ENCODE results near the gene LPP.

DNA sequence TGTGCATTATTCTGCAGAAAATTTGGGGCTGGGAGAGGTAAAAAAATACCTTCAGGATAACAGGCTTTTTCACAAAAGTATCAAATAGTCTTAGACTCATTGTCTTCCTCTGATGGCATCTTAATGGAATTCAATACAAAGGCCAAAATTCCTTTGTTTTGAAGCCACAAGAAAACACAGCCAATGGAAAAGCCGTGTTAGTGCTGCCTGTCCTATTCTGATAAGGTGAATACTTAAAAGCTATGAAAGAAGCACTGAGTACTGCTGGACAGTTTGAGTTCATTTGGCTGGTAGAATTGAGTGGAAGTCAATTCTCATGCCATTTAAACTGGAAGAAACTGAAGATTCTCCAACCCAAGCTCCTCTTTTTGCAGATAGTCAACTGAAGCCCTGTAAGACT lies 622.5 kb downstream of the LPP start:
- TF ChIP-seq NUFIP1 (IDR thresholded peaks at IDR 0.05; ENCODE audit: partially characterized antibody) (no peak), ATF1 (CRISPR knock-in tag; IDR thresholded peaks at IDR 0.05) (no peak), ATF1 (tag; IDR thresholded peaks at IDR 0.05) (no peak), ZFX (CRISPR knock-in tag; IDR thresholded peaks at IDR 0.05) (no peak), FOXA3 (CRISPR knock-in tag; conservative IDR thresholded peaks at IDR 0.05 in 1 of 2, IDR thresholded peaks at IDR 0.05 in 1 of 2) (no peak), FUS (optimal IDR thresholded peaks at IDR 0.05; ENCODE audit: low read depth, low read length) (no peak), RFX5 (IDR thresholded peaks at IDR 0.05; ENCODE audit: low read depth, low read length) (no peak), MEF2D (tag; conservative IDR thresholded peaks at IDR 0.05; ENCODE audit: low read depth) (no peak)
- TF ChIP-seq, protein P1, sequence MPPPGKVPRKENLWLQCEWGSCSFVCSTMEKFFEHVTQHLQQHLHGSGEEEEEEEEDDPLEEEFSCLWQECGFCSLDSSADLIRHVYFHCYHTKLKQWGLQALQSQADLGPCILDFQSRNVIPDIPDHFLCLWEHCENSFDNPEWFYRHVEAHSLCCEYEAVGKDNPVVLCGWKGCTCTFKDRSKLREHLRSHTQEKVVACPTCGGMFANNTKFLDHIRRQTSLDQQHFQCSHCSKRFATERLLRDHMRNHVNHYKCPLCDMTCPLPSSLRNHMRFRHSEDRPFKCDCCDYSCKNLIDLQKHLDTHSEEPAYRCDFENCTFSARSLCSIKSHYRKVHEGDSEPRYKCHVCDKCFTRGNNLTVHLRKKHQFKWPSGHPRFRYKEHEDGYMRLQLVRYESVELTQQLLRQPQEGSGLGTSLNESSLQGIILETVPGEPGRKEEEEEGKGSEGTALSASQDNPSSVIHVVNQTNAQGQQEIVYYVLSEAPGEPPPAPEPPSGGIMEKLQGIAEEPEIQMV (tag; conservative IDR thresholded peaks at IDR 0.05; ENCODE audit: low read depth) = no peak
- TF ChIP-seq, protein P2, sequence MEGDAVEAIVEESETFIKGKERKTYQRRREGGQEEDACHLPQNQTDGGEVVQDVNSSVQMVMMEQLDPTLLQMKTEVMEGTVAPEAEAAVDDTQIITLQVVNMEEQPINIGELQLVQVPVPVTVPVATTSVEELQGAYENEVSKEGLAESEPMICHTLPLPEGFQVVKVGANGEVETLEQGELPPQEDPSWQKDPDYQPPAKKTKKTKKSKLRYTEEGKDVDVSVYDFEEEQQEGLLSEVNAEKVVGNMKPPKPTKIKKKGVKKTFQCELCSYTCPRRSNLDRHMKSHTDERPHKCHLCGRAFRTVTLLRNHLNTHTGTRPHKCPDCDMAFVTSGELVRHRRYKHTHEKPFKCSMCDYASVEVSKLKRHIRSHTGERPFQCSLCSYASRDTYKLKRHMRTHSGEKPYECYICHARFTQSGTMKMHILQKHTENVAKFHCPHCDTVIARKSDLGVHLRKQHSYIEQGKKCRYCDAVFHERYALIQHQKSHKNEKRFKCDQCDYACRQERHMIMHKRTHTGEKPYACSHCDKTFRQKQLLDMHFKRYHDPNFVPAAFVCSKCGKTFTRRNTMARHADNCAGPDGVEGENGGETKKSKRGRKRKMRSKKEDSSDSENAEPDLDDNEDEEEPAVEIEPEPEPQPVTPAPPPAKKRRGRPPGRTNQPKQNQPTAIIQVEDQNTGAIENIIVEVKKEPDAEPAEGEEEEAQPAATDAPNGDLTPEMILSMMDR (IDR thresholded peaks at IDR 0.05 in 2 of 3, conservative IDR thresholded peaks at IDR 0.05 in 1 of 3; ENCODE audit: insufficient read depth in 2 of 3, low read depth in 1 of 3, low read length in 3 of 3) = no peak

Measured in K562 (cell line).